Measurements from ENCODE around the gene CADPS2. TPM values are rescaled to one million over a fixed set of nuclear protein-coding genes. Genes with fewer than 3 reads are reported as not detected.

Gene CADPS2
- total and polyA plus RNA-seq, 2 of the 4 experiments (the other 2 are of a cell fraction): 0.10 to 0.54 TPM

- H3K27ac ChIP-seq (ENCODE audit: insufficient read depth, low read length): no peak overlapping the region
- no peaks in the 10 kb centered on the region for H3K79me1 ChIP-seq (ENCODE audit: low read depth in 1 of 2, low read length in 2 of 2)
- no peak overlapping the region for H3K56ac ChIP-seq (ENCODE audit: extremely low read depth, insufficient read depth, low read length)
- no peak overlapping the region for H2BK120ac ChIP-seq (ENCODE audit: low read depth, low read length)
- in situ Hi-C loops (cut with MboI; ENCODE audit: low sequenced_read_pairs): no loop called here
- H3K4me2 ChIP-seq (ENCODE audit: low read depth, low read length): no peak overlapping the region
- no peaks in the 10 kb centered on the region for H4K20me1 ChIP-seq (ENCODE audit: insufficient read depth, low read length)
- H2BK15ac ChIP-seq (ENCODE audit: low read depth, low read length): no peak overlapping the region
- no peak overlapping the region for H3K14ac ChIP-seq (replicated peaks; ENCODE audit: low read depth, low read length)
- no peaks in the 10 kb centered on the region for H3K4me1 ChIP-seq (ENCODE audit: control insufficient read depth, insufficient read depth, low read length)
- DNase-seq (no peak), ATAC-seq (ENCODE audit: low read depth) (no peak)
- H3K4ac ChIP-seq (ENCODE audit: low read depth, low read length): no peak overlapping the region
- no peak overlapping the region for H2BK20ac ChIP-seq (ENCODE audit: low read depth, low read length)
- H2AFZ ChIP-seq (replicated peaks; ENCODE audit: low read length, poor library complexity): no peak overlapping the region
- no peak overlapping the region for H2AK9ac ChIP-seq (replicated peaks; ENCODE audit: low read depth, low read length, poor library complexity)
- ChIA-PET POLR2A (ENCODE audit: unreplicated experiment) (no interaction called here), CTCF (no interaction called here)
- H3K9ac ChIP-seq (ENCODE audit: low read depth, low read length): no peak overlapping the region
- no peak overlapping the region for H2BK5ac ChIP-seq (ENCODE audit: low read depth, low read length, poor library complexity, severe bottlenecking)
- H3K18ac ChIP-seq (ENCODE audit: low read depth, low read length): no peak overlapping the region
- dilution Hi-C loops (cut with HindIII; ENCODE audit: low sequenced_read_pairs, unreplicated experiment): no loop called here
- H2AK5ac ChIP-seq (ENCODE audit: low read depth, low read length): no peak overlapping the region
- no peak overlapping the region for H3K4me3 ChIP-seq (ENCODE audit: insufficient read depth, low read depth, low read length)
- WGBS, 2 experiments (ENCODE audit: extremely low coverage in 2 of 2, insufficient read length in 1 of 2): no CpG with 5 or more reads among the region's 2 CpGs
- no peak overlapping the region for H4K91ac ChIP-seq (ENCODE audit: insufficient read depth, low read depth, low read length)
- intact Hi-C loops (cut with micrococcal nuclease): no loop called here
- no peaks in the 10 kb centered on the region for H3K9me1 ChIP-seq (ENCODE audit: insufficient read depth, low read length)
- BruUV-seq (replicated peaks): no TSS peak
- TF ChIP-seq MAFK (IDR thresholded peaks at IDR 0.05; ENCODE audit: low read depth, low read length): no peak
- TF ChIP-seq MXI1 (IDR thresholded peaks at IDR 0.05; ENCODE audit: borderline replicate concordance, low read depth, low read length): no peak
- no peak for TF ChIP-seq POLR2A (IDR thresholded peaks at IDR 0.05; ENCODE audit: low read depth, low read length)
- no peak for TF ChIP-seq RFX5 (IDR thresholded peaks at IDR 0.05; ENCODE audit: low read depth, low read length)
- TF ChIP-seq USF2 (IDR thresholded peaks at IDR 0.05; ENCODE audit: low read depth, low read length): no peak
- no peak for TF ChIP-seq FOS (IDR thresholded peaks at IDR 0.05; ENCODE audit: low read depth, low read length)
- no peak for TF ChIP-seq BHLHE40 (IDR thresholded peaks at IDR 0.05; ENCODE audit: low read depth, low read length)
- H3K23ac ChIP-seq (ENCODE audit: low read depth, low read length): no peak overlapping the region
- H3K9me3 ChIP-seq (ENCODE audit: control insufficient read depth, insufficient read depth, low read length): no peaks in the 10 kb centered on the region
- H4K5ac ChIP-seq (ENCODE audit: low read depth, low read length): no peak overlapping the region
- H4K8ac ChIP-seq (ENCODE audit: low read depth in 2 of 2, low read length in 2 of 2): no peak overlapping the region
- no peaks in the 10 kb centered on the region for H3K27me3 ChIP-seq (ENCODE audit: control insufficient read depth, insufficient read depth, low read length)
- H3K36me3 ChIP-seq (ENCODE audit: control insufficient read depth, insufficient read depth, low read length): no peaks in the 10 kb centered on the region
Measured at GRCh38 chr7:122762071-122762470, 124.2 kb downstream of the CADPS2 start.
